ENCODE results near the gene SLC35G6. TPM values are rescaled to one million over a fixed set of nuclear protein-coding genes. Genes with fewer than 3 reads are reported as not detected.

SLC35G6 gene
- total RNA-seq, 1 donor from 2014 or later: not detected

DNA sequence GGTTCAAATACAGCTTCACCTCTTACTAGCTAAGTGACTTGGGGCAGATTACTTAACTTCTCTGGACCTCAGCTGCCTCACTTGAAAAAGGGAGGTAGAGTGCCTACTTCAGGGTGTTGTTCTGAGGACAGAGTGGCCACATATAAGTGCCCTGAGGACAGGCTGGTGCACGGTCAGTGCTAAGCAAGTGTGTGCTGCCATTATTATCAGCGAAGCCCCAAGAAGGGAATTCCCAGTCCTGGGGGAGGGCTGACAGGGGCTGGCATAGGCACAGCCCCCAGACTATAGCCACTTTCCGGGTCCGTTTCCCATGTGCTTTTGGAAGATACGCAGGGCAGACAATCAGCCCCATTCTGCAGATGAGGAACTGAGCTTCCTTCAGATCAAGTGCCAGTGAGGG lies 4.3 kb upstream of the SLC35G6 start:
- H3K27ac Mint-ChIP-seq: no peak overlapping the region
- peaks cover 24% of the 10 kb centered on the region for H3F3A ChIP-seq (ENCODE audit: low read depth)
- H3K4me2 ChIP-seq: no peak overlapping the region
- H2AFZ ChIP-seq (replicated peaks): no peak overlapping the region
- TF ChIP-seq EZH2phosphoT487 (IDR thresholded peaks at IDR 0.05): no peak
- TF ChIP-seq, protein P1, sequence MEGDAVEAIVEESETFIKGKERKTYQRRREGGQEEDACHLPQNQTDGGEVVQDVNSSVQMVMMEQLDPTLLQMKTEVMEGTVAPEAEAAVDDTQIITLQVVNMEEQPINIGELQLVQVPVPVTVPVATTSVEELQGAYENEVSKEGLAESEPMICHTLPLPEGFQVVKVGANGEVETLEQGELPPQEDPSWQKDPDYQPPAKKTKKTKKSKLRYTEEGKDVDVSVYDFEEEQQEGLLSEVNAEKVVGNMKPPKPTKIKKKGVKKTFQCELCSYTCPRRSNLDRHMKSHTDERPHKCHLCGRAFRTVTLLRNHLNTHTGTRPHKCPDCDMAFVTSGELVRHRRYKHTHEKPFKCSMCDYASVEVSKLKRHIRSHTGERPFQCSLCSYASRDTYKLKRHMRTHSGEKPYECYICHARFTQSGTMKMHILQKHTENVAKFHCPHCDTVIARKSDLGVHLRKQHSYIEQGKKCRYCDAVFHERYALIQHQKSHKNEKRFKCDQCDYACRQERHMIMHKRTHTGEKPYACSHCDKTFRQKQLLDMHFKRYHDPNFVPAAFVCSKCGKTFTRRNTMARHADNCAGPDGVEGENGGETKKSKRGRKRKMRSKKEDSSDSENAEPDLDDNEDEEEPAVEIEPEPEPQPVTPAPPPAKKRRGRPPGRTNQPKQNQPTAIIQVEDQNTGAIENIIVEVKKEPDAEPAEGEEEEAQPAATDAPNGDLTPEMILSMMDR (IDR thresholded peaks at IDR 0.05): no peak
- TF ChIP-seq EZH2 (IDR thresholded peaks at IDR 0.05): no peak
- peaks cover 44% of the 10 kb centered on the region for H3K4me1 Mint-ChIP-seq
- H3K27ac ChIP-seq: no peak overlapping the region
- H3K9ac ChIP-seq: no peak overlapping the region
- H3K9me3 ChIP-seq (ENCODE audit: low read depth): no peaks in the 10 kb centered on the region
- peaks cover 26% of the 10 kb centered on the region for H4K20me1 ChIP-seq (ENCODE audit: low read depth)
- H3K27me3 ChIP-seq: no peaks in the 10 kb centered on the region
- H3K4me3 ChIP-seq: no peak overlapping the region
- H3K36me3 Mint-ChIP-seq: peaks cover 7% of the 10 kb centered on the region
- peaks cover 10% of the 10 kb centered on the region for H3K27me3 Mint-ChIP-seq (ENCODE audit: insufficient read depth, low read depth)
- H3K4me3 Mint-ChIP-seq: peak overlapping the region; percentile 91
- H3K79me2 ChIP-seq (ENCODE audit: low read depth): peaks cover 73% of the 10 kb centered on the region
- H3K4me1 ChIP-seq: peaks cover 15% of the 10 kb centered on the region
- DNase-seq (ENCODE audit: low spot score): no peak
- no peaks in the 10 kb centered on the region for H3K36me3 ChIP-seq
- H3K9me3 Mint-ChIP-seq: no peaks in the 10 kb centered on the region

DNA sequence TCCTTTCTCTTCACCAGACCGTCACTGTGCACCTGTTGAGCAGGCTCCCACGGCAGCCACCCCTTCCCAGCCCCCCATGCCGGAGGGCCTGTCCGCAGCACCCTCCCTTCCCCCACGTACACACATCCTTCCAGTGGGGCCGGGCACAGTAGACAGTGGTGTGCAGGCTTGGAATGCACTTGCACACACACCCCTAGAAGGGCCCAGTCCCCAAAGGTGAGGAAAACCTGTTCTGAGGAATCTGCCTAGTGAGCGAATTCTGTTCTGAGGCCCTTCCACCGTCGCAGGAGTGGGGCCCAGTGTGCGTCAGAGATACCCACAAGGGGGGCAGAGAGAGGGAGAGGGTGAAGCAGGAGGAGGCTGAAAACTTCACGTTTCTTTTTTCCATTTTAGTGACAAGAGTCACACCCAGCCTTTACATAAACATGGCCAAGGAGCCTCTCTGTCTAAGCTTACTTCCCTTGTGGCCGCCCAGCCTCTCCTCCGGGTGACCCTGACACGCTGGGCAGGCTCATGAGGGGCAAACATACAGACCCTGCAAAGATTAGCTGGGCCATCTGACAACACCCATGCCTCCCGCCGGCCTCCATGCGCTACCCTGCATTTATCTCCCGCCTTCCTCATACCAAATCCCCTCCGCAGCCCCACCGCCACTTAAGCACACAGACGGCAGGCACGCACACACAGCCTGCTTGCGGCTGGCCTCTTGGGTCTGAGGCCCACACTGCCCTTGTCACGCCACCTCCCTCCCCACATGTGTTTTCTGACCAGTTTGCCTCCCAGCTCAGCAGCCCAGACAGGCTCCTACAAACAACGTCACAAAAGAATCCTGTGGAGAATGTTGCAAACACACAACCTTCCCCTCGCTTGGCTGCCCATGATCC lies 3.6 kb upstream of the SLC35G6 start:
- H3K36me3 ChIP-seq: no peaks in the 10 kb centered on the region
- H3K27me3 ChIP-seq: no peaks in the 10 kb centered on the region
- H3K4me1 ChIP-seq: peaks cover 15% of the 10 kb centered on the region
- H3K79me2 ChIP-seq (ENCODE audit: low read depth): peaks cover 72% of the 10 kb centered on the region
- TF ChIP-seq, protein P1 (IDR thresholded peaks at IDR 0.05): no peak
- TF ChIP-seq EZH2phosphoT487 (IDR thresholded peaks at IDR 0.05): no peak
- TF ChIP-seq EZH2 (IDR thresholded peaks at IDR 0.05): no peak
- H3K4me3 ChIP-seq: no peak overlapping the region
- DNase-seq (ENCODE audit: low spot score): peak; percentile 71
- peaks cover 24% of the 10 kb centered on the region for H3F3A ChIP-seq (ENCODE audit: low read depth)
- H3K9me3 ChIP-seq (ENCODE audit: low read depth): no peaks in the 10 kb centered on the region
- Mint-ChIP-seq H3K27ac (peak overlapping the region; percentile 96), H3K9me3 (no peaks in the 10 kb centered on the region), H3K27me3 (ENCODE audit: insufficient read depth, low read depth) (peaks cover 10% of the 10 kb centered on the region), H3K4me3 (peak overlapping the region; percentile 91), H3K4me1 (peaks cover 50% of the 10 kb centered on the region), H3K36me3 (peaks cover 7% of the 10 kb centered on the region)
- peak overlapping the region; percentile 98 for H3K4me2 ChIP-seq
- H4K20me1 ChIP-seq (ENCODE audit: low read depth): peaks cover 26% of the 10 kb centered on the region
- H3K27ac ChIP-seq: no peak overlapping the region
- H2AFZ ChIP-seq (replicated peaks): no peak overlapping the region
- no peak overlapping the region for H3K9ac ChIP-seq

DNA sequence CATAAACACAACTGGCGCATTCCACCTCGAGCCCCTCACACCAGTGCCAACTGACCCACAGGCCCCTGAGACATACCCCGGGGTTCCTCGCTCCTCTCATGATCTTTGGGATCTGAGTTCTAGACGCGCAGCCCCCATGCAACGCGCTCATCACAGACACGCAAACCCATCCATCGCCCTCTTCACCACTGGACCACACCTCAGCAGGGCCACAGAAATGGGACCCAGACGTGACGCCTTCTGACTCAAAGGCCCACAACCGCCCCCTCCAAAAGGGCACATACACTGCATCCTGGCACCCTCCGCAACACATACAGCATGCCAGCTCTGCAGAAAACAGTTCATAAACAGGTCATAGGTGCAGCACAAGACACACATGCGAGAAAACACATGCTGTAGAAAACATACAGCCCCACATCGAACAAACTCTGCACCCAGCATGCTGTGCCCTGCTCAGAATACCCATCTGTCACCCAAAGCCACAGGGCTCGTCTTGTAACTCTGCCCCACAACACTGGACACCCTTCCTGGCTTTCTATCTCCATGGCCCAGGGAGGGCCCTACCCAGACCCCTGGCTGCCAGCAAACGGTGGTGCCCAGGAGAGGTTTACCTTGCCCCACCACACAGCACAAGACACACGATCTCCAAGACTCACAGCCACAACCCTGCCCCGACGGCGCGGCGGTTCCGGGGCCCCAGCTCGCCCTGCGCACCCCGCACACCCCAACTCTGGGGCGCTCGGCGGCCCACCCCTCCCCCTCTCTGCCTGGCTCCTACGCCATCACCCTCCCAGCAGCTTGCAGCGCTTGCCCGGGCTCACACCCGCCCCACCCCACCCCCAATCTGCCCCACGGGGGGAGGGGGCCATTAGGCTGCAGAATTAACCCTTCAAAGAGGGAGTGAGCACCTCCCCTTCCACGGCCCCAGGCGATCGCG lies 2.7 kb upstream of the SLC35G6 start:
- Histone ChIP-seq H3K9ac (peak overlapping the region; percentile 79), H3K79me2 (ENCODE audit: low read depth) (peaks cover 65% of the 10 kb centered on the region), H3F3A (ENCODE audit: low read depth) (peaks cover 31% of the 10 kb centered on the region), H3K4me1 (peaks cover 19% of the 10 kb centered on the region), H3K9me3 (ENCODE audit: low read depth) (no peaks in the 10 kb centered on the region), H4K20me1 (ENCODE audit: low read depth) (peaks cover 26% of the 10 kb centered on the region), H3K27ac (peak overlapping the region; percentile 80), H3K27me3 (no peaks in the 10 kb centered on the region), H3K4me2 (peak overlapping the region; percentile 98), H3K36me3 (no peaks in the 10 kb centered on the region), H3K4me3 (peak overlapping the region; percentile 97), H2AFZ (replicated peaks) (peak overlapping the region; percentile 77)
- TF ChIP-seq EZH2phosphoT487 (IDR thresholded peaks at IDR 0.05): no peak
- no peak for TF ChIP-seq EZH2 (IDR thresholded peaks at IDR 0.05)
- TF ChIP-seq, protein P1 (IDR thresholded peaks at IDR 0.05): no peak
- peaks cover 59% of the 10 kb centered on the region for H3K4me1 Mint-ChIP-seq
- H3K36me3 Mint-ChIP-seq: peaks cover 7% of the 10 kb centered on the region
- H3K4me3 Mint-ChIP-seq: peak overlapping the region; percentile 91
- peak; percentile 58 for DNase-seq (ENCODE audit: low spot score)
- H3K9me3 Mint-ChIP-seq: no peaks in the 10 kb centered on the region
- H3K27ac Mint-ChIP-seq: peak overlapping the region; percentile 96
- peaks cover 16% of the 10 kb centered on the region for H3K27me3 Mint-ChIP-seq (ENCODE audit: insufficient read depth, low read depth)
